ENCODE measurements around the gene RPLP2.

Gene RPLP2

DNA sequence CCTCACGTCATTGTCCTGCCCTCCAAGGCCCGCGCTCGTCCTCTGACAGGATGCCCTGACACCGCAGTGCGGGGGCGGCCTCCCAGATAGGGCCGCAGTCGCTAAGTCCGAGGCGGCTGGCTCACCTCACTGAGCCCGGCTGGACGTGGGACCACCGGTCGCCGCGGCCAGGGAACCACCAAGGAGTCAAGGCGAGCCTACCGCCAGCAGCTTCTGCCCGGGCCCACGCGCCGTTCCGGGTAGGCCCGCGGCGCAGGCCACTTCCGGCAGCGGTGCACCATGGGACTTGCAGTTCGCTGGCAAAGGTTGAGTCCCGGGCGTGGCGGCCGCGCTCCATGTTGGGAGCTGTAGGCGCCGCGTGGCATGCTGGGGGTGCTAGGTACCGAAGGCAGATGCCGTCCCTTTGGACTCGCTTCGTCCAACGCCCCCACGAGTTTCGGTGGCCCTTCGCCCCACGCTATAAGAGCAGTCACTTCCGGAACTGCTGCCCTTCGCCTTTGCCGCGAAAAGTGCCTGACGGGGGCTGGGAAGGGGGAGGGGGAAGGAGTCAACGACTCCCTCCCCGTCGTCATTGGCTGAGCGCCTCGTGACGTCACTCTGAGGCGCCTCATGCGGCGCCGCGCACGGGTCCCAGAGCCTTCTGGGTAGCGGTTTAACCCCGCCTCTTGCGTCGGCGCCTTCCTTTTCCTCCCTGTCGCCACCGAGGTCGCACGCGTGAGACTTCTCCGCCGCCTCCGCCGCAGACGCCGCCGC lies at the start of gene RPLP2:
TSS of gene RPLP2 (plus strand) at position 681 of the 753 bp plus-strand sequence. CDS start 268 bp downstream, outside the sequence.
- peak; percentile 98 for DNase-seq (ENCODE audit: low spot score)

DNA sequence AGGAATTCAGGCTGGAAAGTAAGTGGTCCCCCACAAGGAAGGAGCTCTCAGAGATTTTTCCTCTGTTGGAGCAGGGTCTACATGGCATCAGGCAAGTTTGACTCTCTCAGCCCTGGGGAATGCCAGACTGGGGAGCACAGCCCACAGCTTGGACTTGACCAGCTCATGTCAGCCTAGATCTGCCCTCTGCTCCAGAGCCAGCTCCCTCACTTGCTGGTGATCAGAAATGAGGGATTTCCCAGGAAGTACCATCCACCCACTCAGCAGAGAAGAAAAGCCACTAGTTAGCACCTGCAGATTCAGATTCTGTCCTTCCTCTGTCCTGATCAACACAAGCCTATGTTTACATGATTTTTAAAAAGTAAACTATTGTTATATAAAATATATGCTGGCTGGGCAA lies 49.5 kb upstream of the RPLP2 start:
- no peak for DNase-seq (ENCODE audit: low spot score)

DNA sequence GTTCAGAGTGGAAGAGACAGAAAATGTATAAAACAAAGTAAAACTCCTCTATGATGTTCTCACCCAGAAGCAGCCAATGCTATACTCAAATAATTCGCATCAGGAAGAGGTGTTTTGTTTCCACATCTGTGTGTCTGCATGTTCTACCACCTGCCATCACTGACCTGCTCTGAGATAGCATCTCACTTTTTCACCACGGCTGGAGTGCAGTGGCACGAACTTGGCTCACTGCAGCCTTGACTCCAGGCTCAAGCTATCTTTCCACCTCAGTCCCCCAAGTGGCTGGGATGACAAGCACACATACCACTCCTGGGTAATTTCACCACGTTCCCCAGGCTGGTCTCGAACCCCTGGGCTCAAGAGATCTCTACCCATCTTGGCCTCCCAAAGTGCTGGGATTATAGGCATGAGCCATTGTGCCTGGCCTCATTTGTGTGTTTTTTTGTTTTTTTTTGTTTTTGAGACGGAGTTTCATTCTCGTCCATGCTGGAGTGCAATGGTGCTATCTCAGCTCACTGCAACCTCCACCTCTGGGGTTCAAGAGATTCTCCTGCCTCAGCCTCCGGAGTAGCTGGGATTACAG lies 48.1 kb upstream of the RPLP2 start:
- no peak for DNase-seq (ENCODE audit: low spot score)

DNA sequence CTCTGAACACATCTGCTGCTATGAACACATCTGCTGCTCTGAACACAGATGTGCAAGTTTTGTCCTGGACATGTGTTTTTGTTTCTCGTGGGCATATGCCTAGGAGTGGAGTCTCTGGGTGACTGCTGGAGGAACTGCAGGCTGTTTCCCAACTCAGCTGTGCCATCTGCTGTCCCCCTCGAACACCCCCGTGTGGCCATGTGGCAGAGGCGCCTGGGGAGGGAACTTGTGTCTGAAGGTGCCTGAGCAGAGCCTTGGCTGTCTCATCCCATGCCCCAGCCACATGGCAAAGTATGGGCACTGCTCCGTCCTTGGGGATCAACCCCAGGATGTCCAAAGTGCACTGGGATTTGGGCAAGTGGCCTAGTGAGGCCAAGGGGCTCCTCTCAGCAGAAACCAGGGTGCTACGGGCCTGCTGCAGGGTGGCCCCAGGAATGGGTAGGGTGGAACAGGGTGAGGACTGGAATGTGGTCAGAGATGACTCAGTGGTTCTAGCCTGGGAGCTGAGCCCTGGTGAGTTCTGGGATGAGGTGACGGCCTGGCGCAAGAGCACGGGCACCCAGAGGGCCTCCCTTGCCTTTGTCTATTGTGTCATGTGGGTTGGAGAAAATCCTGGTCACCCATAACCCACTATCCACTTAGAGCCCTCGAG lies 47.2 kb upstream of the RPLP2 start:
- no peak for DNase-seq (ENCODE audit: low spot score)

DNA sequence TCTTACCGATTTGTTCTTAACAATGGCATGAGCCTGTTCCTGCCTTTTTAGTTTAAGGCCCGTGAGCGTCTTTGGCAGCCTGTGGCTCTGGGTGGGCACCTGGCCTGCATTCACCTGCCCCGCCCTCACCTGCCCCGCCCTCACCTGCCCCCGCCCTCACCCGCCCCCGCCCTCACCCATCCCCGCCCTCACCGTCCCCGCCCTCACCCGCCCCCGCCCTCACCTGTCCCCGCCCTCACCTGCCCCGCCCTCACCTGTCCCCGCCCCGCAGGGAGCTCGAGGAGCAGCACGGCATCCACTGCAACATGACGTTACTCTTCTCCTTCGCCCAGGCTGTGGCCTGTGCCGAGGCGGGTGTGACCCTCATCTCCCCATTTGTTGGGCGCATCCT lies 46.7 kb upstream of the RPLP2 start:
- DNase-seq (ENCODE audit: low spot score) = no peak

DNA sequence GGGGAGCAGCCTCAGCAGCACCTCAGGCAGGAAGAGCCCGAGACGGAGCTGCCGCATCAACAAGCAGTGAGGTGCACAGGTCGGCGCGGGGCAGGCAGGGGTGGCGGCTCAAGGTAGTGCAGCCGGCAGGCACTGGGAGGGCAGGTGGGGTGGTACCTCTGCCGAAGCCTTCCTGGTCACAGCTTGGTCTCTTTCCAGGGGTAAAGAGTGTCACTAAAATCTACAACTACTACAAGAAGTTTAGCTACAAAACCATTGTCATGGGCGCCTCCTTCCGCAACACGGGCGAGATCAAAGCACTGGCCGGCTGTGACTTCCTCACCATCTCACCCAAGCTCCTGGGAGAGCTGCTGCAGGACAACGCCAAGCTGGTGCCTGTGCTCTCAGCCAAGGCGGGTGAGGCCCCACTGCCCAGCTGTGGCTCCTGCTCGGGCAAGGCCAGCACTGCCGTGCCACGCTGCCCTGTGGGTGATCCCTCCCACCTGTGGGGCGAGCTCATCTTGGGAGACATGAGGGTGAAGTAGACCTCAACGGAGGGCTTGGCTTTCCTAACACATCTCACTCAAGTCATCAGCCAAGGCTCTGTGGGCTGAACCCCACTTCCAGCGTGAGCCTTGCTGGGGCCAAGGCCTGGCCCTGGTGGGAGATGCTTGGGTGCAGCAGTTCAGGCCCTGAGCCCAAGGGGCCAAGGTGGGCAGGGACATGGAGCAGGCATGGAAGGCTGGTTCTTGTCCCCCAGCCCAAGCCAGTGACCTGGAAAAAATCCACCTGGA lies 46.0 kb upstream of the RPLP2 start:
- no peak for DNase-seq (ENCODE audit: low spot score)

DNA sequence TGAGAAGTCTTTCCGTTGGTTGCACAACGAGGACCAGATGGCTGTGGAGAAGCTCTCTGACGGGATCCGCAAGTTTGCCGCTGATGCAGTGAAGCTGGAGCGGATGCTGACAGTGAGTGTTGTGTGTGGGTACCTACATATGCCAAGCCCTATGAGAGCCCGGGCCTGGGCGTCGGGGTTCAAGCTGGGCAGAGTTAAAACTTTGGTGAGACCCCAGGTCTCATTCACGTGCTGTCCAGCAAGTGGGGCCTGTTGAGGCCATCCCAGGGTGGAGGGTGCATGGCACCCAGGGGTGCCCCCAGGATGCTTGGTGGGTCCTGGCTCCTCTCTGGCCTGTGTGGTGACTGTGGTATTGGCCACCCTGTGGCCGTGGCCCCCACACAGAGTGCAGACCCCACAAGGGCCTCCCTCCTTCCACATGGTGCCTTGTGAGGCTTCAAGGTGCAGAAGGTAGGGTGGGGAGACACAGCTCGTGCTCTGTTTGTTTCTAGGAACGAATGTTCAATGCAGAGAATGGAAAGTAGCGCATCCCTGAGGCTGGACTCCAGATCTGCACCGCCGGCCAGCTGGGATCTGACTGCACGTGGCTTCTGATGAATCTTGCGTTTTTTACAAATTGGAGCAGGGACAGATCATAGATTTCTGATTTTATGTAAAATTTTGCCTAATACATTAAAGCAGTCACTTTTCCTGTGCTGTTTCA lies 45.3 kb upstream of the RPLP2 start:
- no peak for DNase-seq (ENCODE audit: low spot score)

DNA sequence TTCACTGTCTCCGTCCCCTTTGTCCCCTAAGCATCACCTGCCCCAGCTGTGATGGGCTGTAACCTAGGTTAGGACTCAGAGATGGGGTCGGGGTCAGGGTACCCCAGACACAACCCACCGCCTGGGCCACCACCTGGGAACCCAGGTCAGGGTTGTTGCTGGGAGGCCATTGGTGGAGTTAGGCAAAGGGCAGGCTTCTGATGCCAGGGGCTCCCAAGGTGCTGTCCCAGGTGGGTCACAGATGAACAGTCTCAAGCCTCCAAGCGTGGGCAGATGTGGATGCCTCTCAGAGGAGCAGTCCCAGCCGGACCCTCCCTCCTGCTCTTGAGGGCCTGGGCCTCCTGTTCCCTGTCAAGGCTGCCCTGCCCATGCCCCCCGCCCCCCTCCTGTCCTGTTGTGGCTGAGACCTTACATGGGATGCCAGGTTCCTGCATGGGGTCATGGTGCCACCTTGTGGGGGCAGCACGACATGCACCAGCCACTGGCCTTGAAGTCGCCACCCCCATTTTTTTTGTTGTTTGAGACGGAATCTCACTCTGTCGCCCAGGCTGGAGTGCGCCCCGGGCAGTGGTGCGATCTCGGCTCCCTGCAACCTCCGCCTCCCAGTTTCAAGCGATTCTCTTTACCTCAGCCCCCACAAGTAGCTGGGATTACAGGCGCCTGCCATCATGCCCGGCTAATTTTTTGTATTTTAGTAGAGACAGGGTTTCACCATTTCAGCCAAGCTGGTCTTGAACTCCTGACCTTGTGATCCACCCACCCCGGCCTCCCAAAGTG lies 44.6 kb upstream of the RPLP2 start:
- DNase-seq (ENCODE audit: low spot score) = peak; percentile 72

DNA sequence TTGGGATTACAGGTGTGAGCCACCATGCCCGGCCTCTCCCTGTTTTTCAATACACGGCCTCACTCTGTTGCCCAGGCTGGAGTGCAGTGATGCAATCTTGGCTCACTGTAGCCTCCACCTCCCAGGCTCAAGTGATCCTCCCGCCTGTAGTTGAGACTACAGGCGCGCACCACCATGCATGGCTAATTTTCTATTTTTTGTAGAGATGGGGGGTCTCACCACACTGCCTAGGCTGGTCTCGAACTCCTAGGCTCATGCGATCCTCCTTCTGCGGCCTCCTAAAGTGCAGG lies 44.0 kb upstream of the RPLP2 start:
- no peak for DNase-seq (ENCODE audit: low spot score)

DNA sequence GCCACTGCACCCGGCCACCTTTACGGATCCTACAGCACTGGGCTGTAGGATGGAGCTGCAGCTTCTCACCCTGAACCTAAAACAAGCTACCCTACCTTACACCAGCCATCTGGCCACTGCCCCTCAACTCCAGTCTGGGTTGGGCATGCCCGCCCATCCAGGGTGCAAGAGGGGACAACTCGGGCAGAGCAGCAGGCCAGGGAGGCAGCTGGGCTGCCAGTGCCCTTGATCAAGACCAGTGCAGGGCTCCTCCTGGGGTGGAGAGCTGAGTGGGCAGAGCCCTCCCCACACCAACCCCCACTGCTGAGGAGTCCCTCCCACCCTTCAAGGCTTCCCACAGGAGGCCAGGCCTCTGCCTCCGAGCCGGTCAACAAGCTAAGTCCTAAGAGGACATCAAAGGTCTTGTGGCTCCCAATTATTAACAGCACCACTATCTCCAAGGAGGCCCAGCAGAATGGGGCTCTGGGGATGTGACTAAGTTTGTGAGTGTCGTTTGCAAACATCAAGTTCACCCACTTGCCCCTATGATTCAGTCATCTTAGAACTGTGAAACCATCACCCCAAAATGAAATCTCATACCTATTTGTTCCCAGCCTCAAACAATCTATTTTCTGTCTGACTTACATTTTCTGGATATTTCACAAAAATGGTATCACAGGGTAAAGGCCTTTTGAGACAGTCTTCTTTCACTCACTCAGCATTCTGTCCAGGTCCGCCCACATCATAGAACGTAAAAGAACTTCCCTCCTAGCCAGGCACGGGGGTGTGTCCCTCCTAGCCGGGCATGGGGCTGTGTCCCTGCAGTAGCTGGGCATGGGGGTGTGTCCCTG lies 43.4 kb upstream of the RPLP2 start:
- no peak for DNase-seq (ENCODE audit: low spot score)

DNA sequence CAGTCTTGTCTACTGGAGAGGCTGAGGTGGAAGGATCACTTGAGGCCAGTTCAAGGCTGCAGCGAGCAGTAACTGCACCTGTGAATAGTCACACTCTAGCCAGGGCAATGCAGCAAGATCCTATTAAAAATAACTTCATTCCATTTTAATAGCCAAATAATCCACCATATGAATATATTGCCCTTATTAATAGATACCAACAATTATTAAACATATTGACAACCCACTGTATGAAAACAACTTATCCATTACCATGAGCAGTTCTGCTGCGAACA lies 42.9 kb upstream of the RPLP2 start:
- no peak for DNase-seq (ENCODE audit: low spot score)

DNA sequence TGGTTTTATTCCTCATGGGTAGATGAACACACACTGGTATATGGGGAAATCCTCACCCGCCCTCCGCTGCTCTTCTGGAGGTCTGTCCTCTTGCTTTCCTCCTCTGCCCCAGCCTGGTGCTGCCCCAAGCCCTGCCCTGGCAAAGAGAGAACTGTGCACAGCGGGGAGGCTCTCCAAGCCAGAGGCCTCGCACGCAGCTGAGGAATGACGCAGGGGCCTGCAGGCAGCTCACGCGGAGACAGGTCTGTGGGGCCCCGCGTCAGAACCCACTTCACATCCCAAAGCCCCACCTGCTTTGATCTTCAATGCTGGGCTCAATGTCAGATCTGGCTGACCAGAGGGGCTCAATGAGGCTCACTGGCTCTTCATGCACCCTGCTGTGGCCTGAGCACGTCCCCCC lies 42.5 kb upstream of the RPLP2 start:
- DNase-seq (ENCODE audit: low spot score) = no peak

DNA sequence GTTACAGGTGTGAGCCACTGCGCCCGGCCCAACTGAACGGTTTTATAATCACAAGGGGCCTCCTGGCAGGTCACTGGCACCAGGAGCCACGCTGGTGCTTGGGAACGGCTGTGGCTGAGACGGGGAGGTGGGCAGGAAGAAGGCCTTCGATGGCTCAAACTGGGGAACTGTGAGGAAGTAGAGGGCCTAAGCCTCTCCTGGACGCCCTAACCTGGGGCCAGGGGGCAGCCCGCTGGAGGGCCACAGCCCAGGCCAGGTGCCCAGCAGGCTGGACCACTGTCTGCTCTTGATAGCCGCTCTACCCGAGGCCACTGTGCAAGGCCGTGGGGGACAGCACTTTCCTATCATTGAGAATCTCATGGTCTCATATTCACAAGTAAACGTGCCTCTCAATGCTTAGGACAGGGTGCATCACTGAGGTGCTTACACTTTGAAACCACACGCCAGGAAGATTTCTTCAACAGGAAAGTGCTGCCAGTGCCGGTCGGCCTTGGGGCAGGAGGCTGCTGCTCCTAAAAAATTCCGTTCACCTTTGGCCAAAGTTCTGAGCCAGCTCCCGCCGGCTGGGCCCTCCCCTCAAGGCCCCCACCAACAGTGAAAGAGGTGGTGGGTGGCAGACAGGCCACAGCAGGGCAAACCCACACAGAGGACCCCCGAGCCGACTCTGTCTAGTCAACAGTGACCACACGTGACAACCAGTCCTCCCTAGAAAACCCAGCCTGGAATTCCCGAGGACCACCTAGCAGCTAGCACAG lies 39.7 kb upstream of the RPLP2 start:
- DNase-seq (ENCODE audit: low spot score) = no peak

DNA sequence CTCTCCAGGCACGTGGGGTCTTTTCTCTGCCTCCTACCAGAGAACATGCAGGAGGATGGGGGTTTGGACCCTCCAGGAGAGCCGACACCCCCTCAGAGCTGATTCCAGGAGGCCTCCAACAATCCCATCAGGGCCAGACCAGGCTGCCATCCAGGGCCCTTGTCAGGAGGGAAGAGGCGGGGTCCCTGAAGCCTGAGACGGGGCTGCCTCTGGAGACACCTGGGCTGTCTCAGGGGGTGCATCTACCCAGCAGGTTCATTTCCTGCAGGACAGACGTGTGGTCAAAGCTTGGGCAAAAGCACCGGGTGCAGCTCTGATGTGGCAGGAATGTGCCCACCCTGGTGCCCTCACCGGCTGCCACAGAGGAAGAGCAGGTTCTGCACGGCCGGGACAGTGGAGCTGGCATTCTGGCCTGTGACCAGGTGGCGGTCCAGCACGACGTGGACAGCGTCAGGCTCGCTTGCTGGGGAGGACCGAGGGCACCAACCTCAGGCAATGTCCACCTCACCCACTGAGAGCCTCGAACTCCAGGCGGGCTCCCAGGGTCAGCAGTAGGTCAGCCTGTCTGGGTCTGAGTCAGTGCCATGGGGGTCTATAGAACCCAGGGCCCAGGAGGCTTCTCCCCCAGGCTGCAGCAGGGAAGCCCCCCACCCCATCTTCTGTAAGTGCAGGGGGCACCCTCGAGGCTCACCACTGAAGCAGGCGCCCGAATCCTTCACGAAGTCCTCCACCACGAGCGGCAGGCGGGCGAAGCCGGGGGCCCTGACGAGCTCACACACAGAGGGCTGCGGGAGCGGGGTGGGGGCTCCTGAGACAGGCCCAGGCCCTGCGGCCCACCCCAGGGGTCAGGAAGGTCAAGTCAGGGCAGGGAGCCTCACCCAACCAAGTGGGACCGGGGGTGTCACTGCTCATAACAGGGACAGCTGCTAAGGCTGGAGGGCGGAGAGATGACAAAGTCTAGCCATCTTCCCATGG lies 38.8 kb upstream of the RPLP2 start:
- no peak for DNase-seq (ENCODE audit: low spot score)

DNA sequence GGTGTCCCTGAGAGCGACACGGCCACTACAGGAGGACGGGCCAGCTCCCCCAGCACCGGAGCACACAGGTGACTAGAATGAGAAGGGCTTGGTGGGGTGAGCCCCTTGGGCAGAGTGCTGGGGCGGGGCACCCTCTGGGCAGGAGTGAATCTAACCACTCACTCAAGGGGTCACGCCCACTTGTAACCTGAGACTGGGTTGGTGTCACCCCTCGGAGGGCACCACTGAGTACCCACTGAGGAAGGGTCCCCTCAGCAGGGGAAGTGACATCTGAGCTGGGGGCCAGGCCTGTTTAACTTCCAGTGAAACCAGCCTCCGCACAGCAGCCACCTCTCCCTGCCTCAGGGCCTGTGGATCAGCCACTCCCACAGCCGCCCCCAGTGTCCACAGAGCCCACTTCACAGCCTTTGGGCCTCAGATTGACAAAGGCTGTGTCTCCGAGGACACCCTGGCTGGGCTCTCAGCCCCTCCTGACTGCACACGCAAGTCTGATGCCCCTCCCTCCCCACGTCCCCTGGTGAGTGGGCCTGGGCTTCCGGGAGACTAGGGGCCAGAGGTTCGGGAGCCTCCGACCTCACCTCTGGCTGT lies 38.1 kb upstream of the RPLP2 start:
- DNase-seq (ENCODE audit: low spot score) = no peak

DNA sequence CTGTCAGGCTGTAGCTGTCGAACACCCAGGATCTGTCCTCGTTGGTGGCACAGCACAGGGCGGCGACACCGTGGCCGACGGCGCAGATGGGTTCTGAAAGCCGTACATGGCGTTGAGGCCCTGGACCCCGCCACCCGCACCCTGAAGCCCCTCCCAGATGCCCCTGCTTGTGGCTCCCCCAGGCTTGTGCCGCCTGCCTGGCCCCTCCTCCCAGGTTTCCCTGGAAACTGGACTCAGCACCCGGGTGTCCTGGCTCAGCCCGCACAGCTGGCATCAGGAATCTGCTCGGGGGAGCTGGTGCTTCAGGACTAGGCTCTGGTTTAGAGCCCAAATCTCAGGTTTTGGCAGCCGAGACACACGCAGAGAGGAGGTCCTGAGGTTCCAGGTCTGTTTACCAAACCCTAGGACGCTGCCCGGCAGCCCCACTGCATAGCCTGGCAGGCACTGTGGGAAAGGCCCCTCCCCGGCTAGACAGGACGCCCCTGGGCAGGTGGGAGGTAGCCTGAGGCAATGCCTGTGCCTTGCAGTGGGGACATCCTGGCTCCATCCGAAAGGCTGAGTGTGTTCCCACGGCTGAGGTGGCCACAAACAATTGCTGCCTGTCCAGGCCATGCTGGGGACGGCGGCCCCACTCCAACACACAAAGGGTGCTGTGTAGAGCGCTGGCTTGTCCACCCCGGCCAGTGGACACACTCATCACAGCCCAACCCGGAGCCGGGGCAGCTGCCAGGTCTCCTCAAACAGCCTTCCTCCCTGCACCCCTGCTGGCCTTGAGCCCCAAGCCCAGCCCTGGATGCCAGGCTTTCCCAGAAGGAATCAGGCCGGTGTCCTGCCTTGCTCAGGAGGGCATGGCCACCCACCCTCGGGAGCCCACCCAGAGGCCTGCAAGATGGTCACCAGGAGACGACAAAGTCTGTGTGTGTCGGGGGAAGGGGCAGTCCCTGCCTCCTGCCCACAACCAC lies 37.1 kb upstream of the RPLP2 start:
- DNase-seq (ENCODE audit: low spot score) = no peak

DNA sequence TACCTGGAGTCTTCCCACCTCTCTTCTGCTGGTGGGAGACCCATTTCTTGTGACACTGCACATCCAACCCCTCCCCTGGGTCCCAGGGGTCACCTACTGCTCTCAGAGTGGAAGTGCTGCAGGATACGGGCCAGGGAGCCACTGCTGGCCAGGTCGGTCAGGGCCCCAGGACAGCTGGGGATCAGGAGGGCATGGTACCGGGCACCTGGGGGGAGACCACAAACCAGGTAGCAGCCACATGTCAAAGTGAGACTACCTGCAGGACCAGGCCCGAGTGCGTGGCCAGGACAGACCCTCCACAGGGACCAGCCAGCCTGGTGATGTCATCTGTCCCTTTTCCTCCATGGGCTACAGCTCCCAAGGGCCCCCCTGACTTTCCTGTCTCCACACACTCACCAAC lies 36.3 kb upstream of the RPLP2 start:
- no peak for DNase-seq (ENCODE audit: low spot score)

Measured in ecto neural progenitor cell (in vitro differentiated cells).